ENCODE results near the gene CTSL. TPM values are rescaled to one million over a fixed set of nuclear protein-coding genes. Genes with fewer than 3 reads are reported as not detected.
A peak's percentile ranks its signal among the peaks of the same experiment; 100 is the strongest.

CTSL gene
- total RNA-seq, 4 donors from 2014 or later: 102 to 290 (median 137) TPM

- peak overlapping the region in 3 of 4 donors; percentile 47 to 73 (median 69) for H3K27ac ChIP-seq
- no peaks in the 10 kb centered on the region for H3K27me3 ChIP-seq
- peak; percentile 43 for TF ChIP-seq POLR2AphosphoS5 (IDR thresholded peaks at IDR 0.05)
- no peak for TF ChIP-seq EP300 (IDR thresholded peaks at IDR 0.05)
- H3K9me3 ChIP-seq: no peaks in the 10 kb centered on the region
- H3K4me3 ChIP-seq: no peak overlapping the region
- no peak for ATAC-seq
- peaks cover 0 to 2% of the 10 kb centered on the region in 2 donors for H3K36me3 ChIP-seq
- peaks cover 0 to 30% (median 16%) of the 10 kb centered on the region in 3 donors for H3K4me1 ChIP-seq
- 62 to 79% methylated on average over 2 of the region's 2 CpGs for WGBS, 2 donors (ENCODE audit: low coverage in 1 of 2)
Observed at GRCh38 chr9:87714819-87715218, 11.1 kb upstream of the CTSL start.

GRCh38 chr9:87716141-87716540 is 9.8 kb upstream of the CTSL start:
- Histone ChIP-seq H3K36me3 (no peaks in the 10 kb centered on the region), H3K4me1 (peaks cover 0 to 30% (median 16%) of the 10 kb centered on the region in 3 donors), H3K27ac (no peak overlapping the region), H3K9me3 (no peaks in the 10 kb centered on the region), H3K27me3 (no peaks in the 10 kb centered on the region), H3K4me3 (no peak overlapping the region)
- TF ChIP-seq POLR2AphosphoS5 (IDR thresholded peaks at IDR 0.05): no peak
- TF ChIP-seq, protein P1, sequence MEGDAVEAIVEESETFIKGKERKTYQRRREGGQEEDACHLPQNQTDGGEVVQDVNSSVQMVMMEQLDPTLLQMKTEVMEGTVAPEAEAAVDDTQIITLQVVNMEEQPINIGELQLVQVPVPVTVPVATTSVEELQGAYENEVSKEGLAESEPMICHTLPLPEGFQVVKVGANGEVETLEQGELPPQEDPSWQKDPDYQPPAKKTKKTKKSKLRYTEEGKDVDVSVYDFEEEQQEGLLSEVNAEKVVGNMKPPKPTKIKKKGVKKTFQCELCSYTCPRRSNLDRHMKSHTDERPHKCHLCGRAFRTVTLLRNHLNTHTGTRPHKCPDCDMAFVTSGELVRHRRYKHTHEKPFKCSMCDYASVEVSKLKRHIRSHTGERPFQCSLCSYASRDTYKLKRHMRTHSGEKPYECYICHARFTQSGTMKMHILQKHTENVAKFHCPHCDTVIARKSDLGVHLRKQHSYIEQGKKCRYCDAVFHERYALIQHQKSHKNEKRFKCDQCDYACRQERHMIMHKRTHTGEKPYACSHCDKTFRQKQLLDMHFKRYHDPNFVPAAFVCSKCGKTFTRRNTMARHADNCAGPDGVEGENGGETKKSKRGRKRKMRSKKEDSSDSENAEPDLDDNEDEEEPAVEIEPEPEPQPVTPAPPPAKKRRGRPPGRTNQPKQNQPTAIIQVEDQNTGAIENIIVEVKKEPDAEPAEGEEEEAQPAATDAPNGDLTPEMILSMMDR (IDR thresholded peaks at IDR 0.05): no peak
- ATAC-seq: no peak
- 52 to 70% methylated on average over 2 of the region's 2 CpGs for WGBS, 2 donors (ENCODE audit: low coverage in 1 of 2)

DNA sequence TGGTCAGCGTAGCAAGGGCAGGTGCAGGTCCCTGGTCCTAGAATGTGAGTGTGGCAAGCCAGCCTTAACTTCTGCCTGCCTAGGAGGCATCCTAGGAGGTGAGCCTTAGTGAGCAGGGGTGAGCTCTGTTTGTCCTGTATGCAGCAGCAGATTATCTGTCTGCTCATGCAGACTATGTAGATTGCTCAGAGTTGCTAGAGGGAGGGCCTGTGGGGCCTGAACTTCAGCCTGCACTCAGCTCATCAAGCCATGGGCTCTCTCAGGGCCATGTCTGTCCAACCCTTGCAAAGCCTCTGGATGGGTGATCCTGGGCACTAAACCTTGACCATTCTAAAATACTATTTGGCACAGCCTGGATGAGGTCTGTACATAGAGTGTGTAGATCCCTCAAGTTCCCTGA is 8.5 kb upstream of the CTSL start:
- H3K4me1 ChIP-seq: peaks cover 0 to 19% (median 8%) of the 10 kb centered on the region in 3 donors
- H3K4me3 ChIP-seq: no peak overlapping the region
- no peaks in the 10 kb centered on the region for H3K27me3 ChIP-seq
- no peak overlapping the region for H3K27ac ChIP-seq
- H3K9me3 ChIP-seq: no peaks in the 10 kb centered on the region
- TF ChIP-seq POLR2AphosphoS5 (IDR thresholded peaks at IDR 0.05): no peak
- no peak for TF ChIP-seq EP300 (IDR thresholded peaks at IDR 0.05)
- TF ChIP-seq POLR2A (IDR thresholded peaks at IDR 0.05): no peak
- TF ChIP-seq, protein P1 (IDR thresholded peaks at IDR 0.05): no peak
- WGBS, 2 donors (ENCODE audit: low coverage in 1 of 2): 100% methylated on average over 1 of the region's 1 CpG
- ATAC-seq: no peak
- H3K36me3 ChIP-seq: no peaks in the 10 kb centered on the region

GRCh38 chr9:87718231-87718630 is 7.7 kb upstream of the CTSL start:
- peaks cover 0 to 19% (median 8%) of the 10 kb centered on the region in 3 donors for H3K4me1 ChIP-seq
- TF ChIP-seq EP300 (IDR thresholded peaks at IDR 0.05) (no peak), POLR2A (IDR thresholded peaks at IDR 0.05) (no peak), POLR2AphosphoS5 (IDR thresholded peaks at IDR 0.05) (no peak)
- TF ChIP-seq, protein P1 (IDR thresholded peaks at IDR 0.05): no peak
- no peaks in the 10 kb centered on the region for H3K9me3 ChIP-seq
- 82 to 100% methylated on average over 1 to 2 of the region's 3 CpGs for WGBS, 2 donors (ENCODE audit: low coverage in 1 of 2)
- no peaks in the 10 kb centered on the region for H3K36me3 ChIP-seq
- no peak overlapping the region for H3K4me3 ChIP-seq
- no peak for ATAC-seq
- H3K27me3 ChIP-seq: no peaks in the 10 kb centered on the region
- H3K27ac ChIP-seq: no peak overlapping the region

DNA sequence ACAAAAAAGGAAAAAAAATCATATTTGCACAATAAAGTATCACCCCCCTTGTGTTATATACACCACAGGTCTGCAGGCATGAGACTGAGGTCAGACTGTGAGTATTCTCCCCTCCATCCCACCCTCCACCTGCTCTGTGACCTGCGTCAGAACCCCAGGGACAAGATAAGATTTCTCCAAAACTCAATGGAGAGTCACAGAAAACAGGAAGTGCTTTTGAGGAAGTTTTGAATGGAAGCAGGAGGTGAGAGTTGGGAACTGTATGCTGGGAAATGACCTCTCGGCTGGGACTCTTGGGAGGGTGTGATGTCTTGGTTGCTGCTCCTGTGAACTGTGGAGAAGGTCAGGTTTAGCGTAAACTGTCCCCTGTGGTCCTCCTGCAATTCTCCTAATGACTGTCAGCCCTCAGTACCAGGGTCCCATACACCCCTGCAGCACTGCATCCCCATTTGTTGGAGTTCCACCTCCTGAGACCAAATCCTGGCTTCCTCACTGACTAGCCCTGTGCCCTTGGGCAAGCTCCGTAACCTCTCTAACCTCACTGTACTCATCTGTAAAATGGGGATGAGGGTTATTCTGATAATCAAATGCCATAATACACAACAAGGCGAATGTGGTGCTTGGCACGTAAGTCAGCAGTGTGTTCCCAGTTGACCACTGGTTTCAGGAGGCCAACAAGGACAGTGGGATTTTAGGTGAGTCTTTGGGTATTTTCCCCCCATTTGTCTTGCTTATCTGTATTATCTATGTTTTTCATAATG is 6.9 kb upstream of the CTSL start:
- peaks cover 0 to 13% (median 7%) of the 10 kb centered on the region in 3 donors for H3K4me1 ChIP-seq
- TF ChIP-seq, protein P1 (IDR thresholded peaks at IDR 0.05): no peak
- TF ChIP-seq EP300 (IDR thresholded peaks at IDR 0.05) (no peak), POLR2AphosphoS5 (IDR thresholded peaks at IDR 0.05) (no peak), POLR2A (IDR thresholded peaks at IDR 0.05) (no peak)
- 82 to 91% methylated on average over 4 to 5 of the region's 6 CpGs for WGBS, 2 donors (ENCODE audit: low coverage in 1 of 2)
- H3K9me3 ChIP-seq: no peaks in the 10 kb centered on the region
- ATAC-seq: no peak
- no peaks in the 10 kb centered on the region for H3K36me3 ChIP-seq
- no peak overlapping the region for H3K27ac ChIP-seq
- H3K4me3 ChIP-seq: no peak overlapping the region
- H3K27me3 ChIP-seq: no peaks in the 10 kb centered on the region
